ENCODE results near the gene KLHL29. TPM values are rescaled to one million over a fixed set of nuclear protein-coding genes. Genes with fewer than 3 reads are reported as not detected.

KLHL29 gene
- total and polyA plus RNA-seq, 10 of the 15 experiments (the other 5 are each of a cell fraction or from before 2014, with no cell fraction given): 1.4 to 19.5 (median 6.1) TPM

DNA sequence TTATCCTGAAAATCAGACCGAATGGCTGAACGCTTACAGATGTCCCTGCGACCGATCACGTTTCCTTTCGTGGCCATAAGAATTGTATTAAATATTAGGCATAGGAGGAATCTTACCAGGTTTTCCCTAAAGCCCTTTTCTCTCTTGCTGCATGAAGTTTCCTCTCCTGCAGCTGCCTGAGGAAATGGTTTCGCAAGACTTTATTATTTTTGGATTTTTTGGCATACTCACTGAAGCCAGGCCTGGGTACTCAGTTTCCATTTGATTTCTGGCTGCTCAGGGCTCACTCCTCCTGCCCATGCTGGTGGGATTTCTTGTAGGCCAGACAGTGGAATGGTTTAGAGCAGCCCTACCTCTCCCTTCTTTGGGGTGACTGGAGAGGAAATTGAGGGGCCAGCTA lies 114.0 kb downstream of the KLHL29 start:
- ChIA-PET POLR2A (no interaction called here), RAD21 (ENCODE audit: unreplicated experiment) (no interaction called here), SMC1A (ENCODE audit: uncharacterized antibody, unreplicated experiment) (no interaction called here), CTCF (no interaction called here)
- WGBS (ENCODE audit: insufficient coverage, insufficient replicate concordance, low lambda C conversion rate, missing lambda C conversion rate): 72% methylated on average over 7 of the region's 7 CpGs
- DNase-seq (ENCODE audit: low read depth, low spot score): no peak
- intact Hi-C loops (cut with micrococcal nuclease; ENCODE audit: unreplicated experiment): no loop called here
- Histone ChIP-seq H3K9ac (ENCODE audit: control insufficient read depth, insufficient read depth, low read length) (no peak overlapping the region), H3K4me3 (no peak overlapping the region), H3K9me3 (replicated peaks; ENCODE audit: control insufficient read depth, insufficient read depth, low read length) (no peaks in the 10 kb centered on the region), H3K4me1 (ENCODE audit: control insufficient read depth, insufficient read depth, low read length) (peaks cover 3% of the 10 kb centered on the region; the same call in 1 of the 2 replicates), H4K20me1 (ENCODE audit: control insufficient read depth, insufficient read depth) (no peaks in the 10 kb centered on the region), H3K27ac (ENCODE audit: control insufficient read depth, insufficient read depth) (no peak overlapping the region), H3K4me2 (ENCODE audit: control insufficient read depth, insufficient read depth) (no peak overlapping the region), H3K27me3 (replicated peaks in 1 of 2; ENCODE audit: control insufficient read depth in 2 of 2, insufficient read depth in 2 of 2, low read length in 1 of 2) (no peaks in the 10 kb centered on the region), H3K36me3 (ENCODE audit: control insufficient read depth in 2 of 2, insufficient read depth in 2 of 2, low read length in 1 of 2) (peaks cover 0 to 2% of the 10 kb centered on the region in 2 experiments; a peak in 2 of 4 replicates), H3K79me2 (ENCODE audit: control insufficient read depth, insufficient read depth, low read length) (no peaks in the 10 kb centered on the region), H2AFZ (ENCODE audit: control insufficient read depth, low read depth, low read length) (no peak overlapping the region)
- no peak for ATAC-seq
- TF ChIP-seq NFYB (IDR thresholded peaks at IDR 0.05; ENCODE audit: insufficient read depth, low read depth, low read length): no peak
- no peak for TF ChIP-seq SUZ12 (IDR thresholded peaks at IDR 0.05; ENCODE audit: unreplicated experiment)
- TF ChIP-seq CBFB (IDR thresholded peaks at IDR 0.05; ENCODE audit: low read depth): no peak
- TF ChIP-seq, protein P1, sequence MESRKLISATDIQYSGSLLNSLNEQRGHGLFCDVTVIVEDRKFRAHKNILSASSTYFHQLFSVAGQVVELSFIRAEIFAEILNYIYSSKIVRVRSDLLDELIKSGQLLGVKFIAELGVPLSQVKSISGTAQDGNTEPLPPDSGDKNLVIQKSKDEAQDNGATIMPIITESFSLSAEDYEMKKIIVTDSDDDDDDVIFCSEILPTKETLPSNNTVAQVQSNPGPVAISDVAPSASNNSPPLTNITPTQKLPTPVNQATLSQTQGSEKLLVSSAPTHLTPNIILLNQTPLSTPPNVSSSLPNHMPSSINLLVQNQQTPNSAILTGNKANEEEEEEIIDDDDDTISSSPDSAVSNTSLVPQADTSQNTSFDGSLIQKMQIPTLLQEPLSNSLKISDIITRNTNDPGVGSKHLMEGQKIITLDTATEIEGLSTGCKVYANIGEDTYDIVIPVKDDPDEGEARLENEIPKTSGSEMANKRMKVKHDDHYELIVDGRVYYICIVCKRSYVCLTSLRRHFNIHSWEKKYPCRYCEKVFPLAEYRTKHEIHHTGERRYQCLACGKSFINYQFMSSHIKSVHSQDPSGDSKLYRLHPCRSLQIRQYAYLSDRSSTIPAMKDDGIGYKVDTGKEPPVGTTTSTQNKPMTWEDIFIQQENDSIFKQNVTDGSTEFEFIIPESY (IDR thresholded peaks at IDR 0.05): no peak
- TF ChIP-seq NR2C2 (IDR thresholded peaks at IDR 0.05; ENCODE audit: borderline replicate concordance, control insufficient read depth, insufficient read length, low read depth): no peak
- TF ChIP-seq POLR2A (IDR thresholded peaks at IDR 0.05; ENCODE audit: low read depth, low read length): no peak
- no peak for TF ChIP-seq CBX5 (IDR thresholded peaks at IDR 0.05; ENCODE audit: low read depth)
- no TSS peak for BruUV-seq (replicated peaks)
- no peak for FAIRE-seq
- in situ Hi-C loops (cut with MboI): no loop called here

DNA sequence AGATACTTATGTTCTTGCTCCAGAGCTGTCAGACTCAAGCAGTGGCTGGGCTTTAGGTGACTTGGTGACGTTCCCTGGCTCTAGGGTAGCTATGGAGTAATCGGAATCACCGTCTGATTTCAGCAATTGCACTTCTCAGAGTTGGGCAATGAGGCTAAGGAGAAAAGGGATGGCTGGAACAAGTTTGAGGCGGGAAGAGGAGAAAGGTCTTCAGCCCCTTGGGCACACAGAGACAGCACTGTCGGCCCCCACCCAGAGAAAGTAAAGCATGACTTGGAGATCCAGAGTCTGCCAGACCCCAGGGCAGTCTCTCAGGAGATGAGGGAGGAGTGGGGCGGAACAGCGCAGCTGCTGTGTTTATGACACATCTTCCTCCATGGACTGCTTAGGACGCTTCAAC lies 114.5 kb downstream of the KLHL29 start:
- no peak overlapping the region for H3K4me2 ChIP-seq (ENCODE audit: control insufficient read depth, insufficient read depth)
- TF ChIP-seq NFXL1 (IDR thresholded peaks at IDR 0.05; ENCODE audit: borderline replicate concordance) (no peak), MTA2 (IDR thresholded peaks at IDR 0.05; ENCODE audit: low read depth) (no peak)
- H3K9ac ChIP-seq (ENCODE audit: control insufficient read depth, insufficient read depth, low read length): no peak overlapping the region
- peaks cover 0 to 2% of the 10 kb centered on the region in 2 experiments; a peak in 2 of 4 replicates for H3K36me3 ChIP-seq (ENCODE audit: control insufficient read depth in 2 of 2, insufficient read depth in 2 of 2, low read length in 1 of 2)
- intact Hi-C loops (cut with micrococcal nuclease; ENCODE audit: unreplicated experiment): no loop called here
- H3K79me2 ChIP-seq (ENCODE audit: control insufficient read depth, insufficient read depth, low read length): no peaks in the 10 kb centered on the region
- no peak overlapping the region for H2AFZ ChIP-seq (ENCODE audit: control insufficient read depth, low read depth, low read length)
- WGBS (ENCODE audit: insufficient coverage, insufficient replicate concordance, low lambda C conversion rate, missing lambda C conversion rate): 78% methylated on average over 8 of the region's 8 CpGs
- H3K27ac ChIP-seq (ENCODE audit: control insufficient read depth, insufficient read depth): no peak overlapping the region
- ChIA-PET CTCF (no interaction called here), POLR2A (no interaction called here), RAD21 (ENCODE audit: unreplicated experiment) (no interaction called here), SMC1A (ENCODE audit: uncharacterized antibody, unreplicated experiment) (no interaction called here)
- in situ Hi-C loops (cut with MboI): no loop called here
- H4K20me1 ChIP-seq (ENCODE audit: control insufficient read depth, insufficient read depth): no peaks in the 10 kb centered on the region
- no TSS peak for BruUV-seq (replicated peaks)
- DNase-seq (ENCODE audit: low read depth, low spot score) (no peak), FAIRE-seq (no peak), ATAC-seq (no peak)
- H3K9me3 ChIP-seq (replicated peaks; ENCODE audit: control insufficient read depth, insufficient read depth, low read length): no peaks in the 10 kb centered on the region
- H3K27me3 ChIP-seq (replicated peaks in 1 of 2; ENCODE audit: control insufficient read depth in 2 of 2, insufficient read depth in 2 of 2, low read length in 1 of 2): no peaks in the 10 kb centered on the region
- peaks cover 3% of the 10 kb centered on the region; the same call in 1 of the 2 replicates for H3K4me1 ChIP-seq (ENCODE audit: control insufficient read depth, insufficient read depth, low read length)
- H3K4me3 ChIP-seq: no peak overlapping the region
